Smooth muscle cell of trachea (primary cell): ENCODE results near the gene CACNG4. TPM values are rescaled to one million over a fixed set of nuclear protein-coding genes. Genes with fewer than 3 reads are reported as not detected.

Experiments used
- total RNA-seq: library from RNA; depleted of rRNA; stranded (reverse); fragments of >200 nt; gene quantifications from 2 replicates; pipeline ENCODE4 v1.2.1, GENCODE V29; 2014

Gene CACNG4
- not detected in 2 replicates for total RNA-seq

GRCh38 chr17:66963909-66964771 is at the start of gene CACNG4:
Gene CACNG4, plus strand, starts transcription at chr17:66964707. Its CDS starts 205 bp downstream, at chr17:66964912.

GRCh38 chr17:67044016-67044772 is 79.7 kb downstream of the CACNG4 start, which contains the start of gene CACNG1:
Gene CACNG1, plus strand, starts transcription at chr17:67044554. Its CDS starts 107 bp downstream, at chr17:67044661.

Other genes with a start within 250 kb of the CACNG4 start
- gene CACNG5, start 129.6 kb upstream of the CACNG4 start, total RNA-seq: not detected in 2 replicates
- gene CACNG1, start 79.8 kb downstream of the CACNG4 start, total RNA-seq: not detected in 2 replicates